Progenitor cell of endocrine pancreas (in vitro differentiated cells): ENCODE results near the gene HBA2. TPM values are rescaled to one million over a fixed set of nuclear protein-coding genes. Genes with fewer than 3 reads are reported as not detected.

Source experiments
- DNase-seq: peaks from one replicate; pipeline ENCODE4 v3.0.0; 2021; ENCODE audit warnings: low spot score; ENCODE audit not compliant: unreplicated experiment
- H3K27ac Mint-ChIP-seq: 2 replicates; pipeline ENCODE4 v1.8.0; 2021; ENCODE audit warnings: mild to moderate bottlenecking, moderate library complexity, mixed read lengths
- H3K27me3 Mint-ChIP-seq: 2 replicates; pipeline ENCODE4 v1.8.0; 2021; ENCODE audit warnings: mixed read lengths
- H3K36me3 Mint-ChIP-seq: 2 replicates; pipeline ENCODE4 v1.8.0; 2022; ENCODE audit warnings: mixed read lengths; ENCODE audit not compliant: insufficient read depth
- H3K4me1 Mint-ChIP-seq: 2 replicates; pipeline ENCODE4 v1.8.0; 2021; ENCODE audit warnings: low read depth, mixed read lengths
- H3K4me3 Mint-ChIP-seq: 2 replicates; pipeline ENCODE4 v1.8.0; 2021; ENCODE audit warnings: low read depth, mild to moderate bottlenecking, moderate library complexity, mixed read lengths
- H3K9me3 Mint-ChIP-seq: 2 replicates; pipeline ENCODE4 v1.8.0; 2021; ENCODE audit warnings: low read depth, mixed read lengths
- total RNA-seq: library from RNA; stranded (reverse); gene quantifications from 2 replicates; pipeline ENCODE4 v1.2.1, GENCODE V29; 2021
- TF ChIP-seq, protein P1 (sequence below): fragments of 200-600 bp; sonication (generic); IDR thresholded peaks from one replicate; pipeline ENCODE4 v1.5.0; 2021; ENCODE audit warnings: antibody characterized with exemption, mild to moderate bottlenecking; ENCODE audit not compliant: unreplicated experiment

The HBA2 gene
- total RNA-seq, 1 donor from 2014 or later = not detected

DNA sequence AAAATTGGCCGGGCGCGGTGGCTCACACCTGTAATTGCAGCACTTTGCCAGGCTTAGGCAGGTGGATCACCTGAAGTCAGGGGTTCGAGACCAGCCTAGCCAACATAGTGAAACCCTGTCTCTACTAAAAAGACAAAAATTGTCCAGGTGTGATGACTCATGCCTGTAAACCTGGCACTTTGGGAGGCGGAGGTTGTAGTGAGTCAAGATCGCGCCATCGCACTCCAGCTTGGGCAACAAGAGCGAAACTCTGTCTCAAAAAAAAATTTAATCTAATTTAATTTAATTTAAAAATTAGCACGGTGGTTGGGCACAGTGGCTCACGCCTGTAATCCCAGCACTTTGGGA lies 6.0 kb downstream of the HBA2 start:
- no peak overlapping the region for H3K27ac Mint-ChIP-seq

DNA sequence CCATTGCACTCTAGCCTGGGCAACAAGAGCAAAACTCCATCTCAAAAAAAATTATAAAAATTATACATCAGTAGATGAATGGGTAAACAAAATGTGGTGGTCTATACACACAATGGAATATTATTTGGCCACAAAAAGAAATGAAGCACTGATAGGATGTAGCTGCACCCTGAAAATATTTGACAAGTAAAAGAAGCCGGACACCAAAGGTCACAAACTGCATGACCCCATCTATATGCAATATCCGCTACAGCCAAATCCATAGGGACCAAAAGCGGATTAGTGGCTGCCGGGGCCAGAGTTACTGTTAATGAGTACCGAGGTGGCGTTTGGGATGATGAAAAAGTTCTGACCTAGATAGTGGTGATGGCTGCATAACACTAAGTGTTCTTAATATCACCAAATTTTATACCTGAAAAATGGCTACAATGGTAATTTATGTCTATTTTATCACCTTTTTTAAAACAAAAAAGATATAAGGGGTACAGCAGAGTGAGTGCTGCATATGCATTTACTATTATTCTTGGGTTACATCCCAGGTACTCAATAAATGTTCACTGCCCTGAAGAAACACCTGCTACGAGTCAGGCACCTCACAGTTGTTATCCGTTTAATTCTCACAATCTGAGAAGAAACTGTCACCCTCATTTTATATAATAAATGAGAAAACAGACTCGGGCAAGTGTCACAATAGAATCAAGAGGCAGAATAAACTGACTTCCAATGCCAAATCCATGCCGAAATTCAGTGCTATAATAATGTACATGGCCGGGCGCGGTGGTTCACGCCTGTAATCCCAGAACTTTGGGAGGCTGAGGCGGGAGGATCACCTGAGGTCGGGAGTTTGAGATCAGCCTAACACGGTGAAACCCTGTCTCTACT lies 6.8 kb downstream of the HBA2 start:
- no peaks in the 10 kb centered on the region for H3K9me3 Mint-ChIP-seq
- no peak overlapping the region for H3K4me3 Mint-ChIP-seq
- H3K27ac Mint-ChIP-seq = no peak overlapping the region
- H3K27me3 Mint-ChIP-seq = peaks cover 32% of the 10 kb centered on the region
- DNase-seq = no peak
- H3K4me1 Mint-ChIP-seq = peaks cover 4% of the 10 kb centered on the region
- H3K36me3 Mint-ChIP-seq = peaks cover 2% of the 10 kb centered on the region
- TF ChIP-seq, protein P1, sequence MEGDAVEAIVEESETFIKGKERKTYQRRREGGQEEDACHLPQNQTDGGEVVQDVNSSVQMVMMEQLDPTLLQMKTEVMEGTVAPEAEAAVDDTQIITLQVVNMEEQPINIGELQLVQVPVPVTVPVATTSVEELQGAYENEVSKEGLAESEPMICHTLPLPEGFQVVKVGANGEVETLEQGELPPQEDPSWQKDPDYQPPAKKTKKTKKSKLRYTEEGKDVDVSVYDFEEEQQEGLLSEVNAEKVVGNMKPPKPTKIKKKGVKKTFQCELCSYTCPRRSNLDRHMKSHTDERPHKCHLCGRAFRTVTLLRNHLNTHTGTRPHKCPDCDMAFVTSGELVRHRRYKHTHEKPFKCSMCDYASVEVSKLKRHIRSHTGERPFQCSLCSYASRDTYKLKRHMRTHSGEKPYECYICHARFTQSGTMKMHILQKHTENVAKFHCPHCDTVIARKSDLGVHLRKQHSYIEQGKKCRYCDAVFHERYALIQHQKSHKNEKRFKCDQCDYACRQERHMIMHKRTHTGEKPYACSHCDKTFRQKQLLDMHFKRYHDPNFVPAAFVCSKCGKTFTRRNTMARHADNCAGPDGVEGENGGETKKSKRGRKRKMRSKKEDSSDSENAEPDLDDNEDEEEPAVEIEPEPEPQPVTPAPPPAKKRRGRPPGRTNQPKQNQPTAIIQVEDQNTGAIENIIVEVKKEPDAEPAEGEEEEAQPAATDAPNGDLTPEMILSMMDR = no peak

More for the DNA sequence above, 6.0 kb downstream of the HBA2 start:
- TF ChIP-seq, protein P1 = no peak
- peaks cover 2% of the 10 kb centered on the region for H3K36me3 Mint-ChIP-seq
- peaks cover 4% of the 10 kb centered on the region for H3K4me1 Mint-ChIP-seq
- no peaks in the 10 kb centered on the region for H3K9me3 Mint-ChIP-seq
- H3K27me3 Mint-ChIP-seq = peaks cover 39% of the 10 kb centered on the region
- no peak for DNase-seq
- no peak overlapping the region for H3K4me3 Mint-ChIP-seq

DNA sequence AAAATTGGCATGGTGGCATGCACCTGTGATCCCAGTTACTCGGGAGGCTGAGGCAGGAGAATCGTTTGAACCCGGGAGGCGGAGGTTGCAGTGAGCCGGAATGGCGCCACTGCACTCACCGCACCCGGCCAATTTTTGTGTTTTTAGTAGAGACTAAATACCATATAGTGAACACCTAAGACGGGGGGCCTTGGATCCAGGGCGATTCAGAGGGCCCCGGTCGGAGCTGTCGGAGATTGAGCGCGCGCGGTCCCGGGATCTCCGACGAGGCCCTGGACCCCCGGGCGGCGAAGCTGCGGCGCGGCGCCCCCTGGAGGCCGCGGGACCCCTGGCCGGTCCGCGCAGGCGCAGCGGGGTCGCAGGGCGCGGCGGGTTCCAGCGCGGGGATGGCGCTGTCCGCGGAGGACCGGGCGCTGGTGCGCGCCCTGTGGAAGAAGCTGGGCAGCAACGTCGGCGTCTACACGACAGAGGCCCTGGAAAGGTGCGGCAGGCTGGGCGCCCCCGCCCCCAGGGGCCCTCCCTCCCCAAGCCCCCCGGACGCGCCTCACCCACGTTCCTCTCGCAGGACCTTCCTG lies 7.5 kb downstream of the HBA2 start, which contains the start of gene HBQ1:
Gene HBQ1, plus strand, starts transcription at position 359 of the 575 bp plus-strand sequence. Its CDS starts 28 bp downstream, at position 387.
- H3K4me1 Mint-ChIP-seq = peaks cover 4% of the 10 kb centered on the region
- H3K27ac Mint-ChIP-seq = no peak within 1 kb of the TSS
- H3K9me3 Mint-ChIP-seq = no peaks in the 10 kb centered on the region
- TF ChIP-seq, protein P1 = peak; percentile 72
- peak; percentile 65 for DNase-seq
- peaks cover 4% of the 10 kb centered on the region for H3K36me3 Mint-ChIP-seq
- H3K27me3 Mint-ChIP-seq = peaks cover 25% of the 10 kb centered on the region
- no peak within 1 kb of the TSS for H3K4me3 Mint-ChIP-seq

DNA sequence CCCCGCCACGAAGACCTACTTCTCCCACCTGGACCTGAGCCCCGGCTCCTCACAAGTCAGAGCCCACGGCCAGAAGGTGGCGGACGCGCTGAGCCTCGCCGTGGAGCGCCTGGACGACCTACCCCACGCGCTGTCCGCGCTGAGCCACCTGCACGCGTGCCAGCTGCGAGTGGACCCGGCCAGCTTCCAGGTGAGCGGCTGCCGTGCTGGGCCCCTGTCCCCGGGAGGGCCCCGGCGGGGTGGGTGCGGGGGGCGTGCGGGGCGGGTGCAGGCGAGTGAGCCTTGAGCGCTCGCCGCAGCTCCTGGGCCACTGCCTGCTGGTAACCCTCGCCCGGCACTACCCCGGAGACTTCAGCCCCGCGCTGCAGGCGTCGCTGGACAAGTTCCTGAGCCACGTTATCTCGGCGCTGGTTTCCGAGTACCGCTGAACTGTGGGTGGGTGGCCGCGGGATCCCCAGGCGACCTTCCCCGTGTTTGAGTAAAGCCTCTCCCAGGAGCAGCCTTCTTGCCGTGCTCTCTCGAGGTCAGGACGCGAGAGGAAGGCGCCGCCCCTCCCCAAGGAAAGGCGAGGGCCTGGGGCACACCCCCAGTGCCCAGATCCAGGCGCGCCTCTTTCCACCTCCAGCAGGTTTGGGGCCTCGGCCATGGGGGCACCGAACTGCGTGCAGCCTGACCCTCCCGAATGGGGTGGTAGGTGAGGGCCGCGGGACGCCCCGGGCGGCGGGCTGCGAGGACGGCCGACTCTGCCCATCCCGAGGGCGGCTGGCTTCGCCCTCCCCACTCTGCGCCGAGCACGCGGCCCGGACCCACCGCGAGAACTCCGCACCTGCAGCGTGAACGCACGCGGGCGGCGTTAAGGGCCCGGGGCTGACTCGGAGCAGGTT lies 8.2 kb downstream of the HBA2 start:
- no peaks in the 10 kb centered on the region for H3K9me3 Mint-ChIP-seq
- peaks cover 3% of the 10 kb centered on the region for H3K4me1 Mint-ChIP-seq
- no peak overlapping the region for H3K27ac Mint-ChIP-seq
- H3K27me3 Mint-ChIP-seq = peaks cover 20% of the 10 kb centered on the region
- peak; percentile 37 for DNase-seq
- peaks cover 8% of the 10 kb centered on the region for H3K36me3 Mint-ChIP-seq
- H3K4me3 Mint-ChIP-seq = no peak overlapping the region
- TF ChIP-seq, protein P1 = no peak

DNA sequence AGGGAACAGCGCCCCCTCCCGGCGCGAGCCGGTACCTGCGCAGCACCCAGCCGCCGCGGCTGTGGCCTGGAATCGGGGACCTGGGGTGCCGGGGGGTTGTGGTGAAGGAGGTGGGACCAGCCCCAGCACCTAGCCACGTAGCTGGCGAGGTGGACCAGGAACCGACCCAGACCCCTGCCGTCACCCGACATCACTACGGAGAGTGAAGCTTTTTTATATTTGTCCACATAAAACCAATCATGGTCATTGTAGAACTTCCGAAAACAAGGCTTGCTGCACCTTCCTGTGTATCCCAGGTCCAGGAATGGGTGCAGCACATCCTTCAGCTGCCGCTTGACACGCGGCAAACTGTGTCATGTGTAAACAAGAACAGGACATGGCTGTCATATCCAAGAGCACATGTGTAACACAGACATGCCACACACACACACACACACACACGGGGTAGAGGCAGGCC lies 8.9 kb downstream of the HBA2 start:
- H3K4me1 Mint-ChIP-seq = peaks cover 3% of the 10 kb centered on the region
- H3K27ac Mint-ChIP-seq = no peak overlapping the region
- peaks cover 8% of the 10 kb centered on the region for H3K36me3 Mint-ChIP-seq
- peak; percentile 79 for DNase-seq
- H3K27me3 Mint-ChIP-seq = peaks cover 20% of the 10 kb centered on the region
- H3K4me3 Mint-ChIP-seq = no peak overlapping the region
- no peaks in the 10 kb centered on the region for H3K9me3 Mint-ChIP-seq
- TF ChIP-seq, protein P1 = peak; percentile 95
